GM18499 (cell line): ENCODE results near the gene MORN1.

Experiments used
- ATAC-seq: cut with Tn5 transposase; IDR thresholded peaks from one replicate; pipeline ENCODE4 v1.9.1; 2021; ENCODE audit warnings: moderate number of reproducible peaks; ENCODE audit not compliant: insufficient read depth, unreplicated experiment

MORN1 gene

DNA sequence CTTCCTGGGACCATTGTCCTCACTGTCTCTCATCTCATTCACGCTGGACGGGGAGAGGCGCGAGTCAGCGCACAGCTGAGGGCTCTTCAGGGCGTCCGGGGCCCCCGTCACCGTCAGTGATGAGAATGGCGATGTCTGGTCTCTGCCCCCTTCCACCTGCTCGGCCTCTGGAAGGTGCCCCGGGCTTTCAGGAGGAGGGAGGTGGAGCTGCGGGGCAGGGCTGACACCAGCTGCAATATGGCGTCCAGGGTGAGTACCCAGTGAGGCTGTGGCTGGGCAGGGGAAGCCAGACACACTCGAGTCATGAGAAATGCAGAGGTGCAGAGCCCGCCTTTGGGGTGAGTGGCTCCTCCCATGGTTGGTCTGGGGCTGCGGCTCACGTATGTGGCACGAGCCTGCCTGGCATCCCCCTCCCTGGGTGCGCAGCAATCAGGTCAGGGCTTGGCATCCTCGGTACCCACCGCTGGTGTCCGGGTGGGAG lies 15.1 kb downstream of the MORN1 start:
- no peak for ATAC-seq

DNA sequence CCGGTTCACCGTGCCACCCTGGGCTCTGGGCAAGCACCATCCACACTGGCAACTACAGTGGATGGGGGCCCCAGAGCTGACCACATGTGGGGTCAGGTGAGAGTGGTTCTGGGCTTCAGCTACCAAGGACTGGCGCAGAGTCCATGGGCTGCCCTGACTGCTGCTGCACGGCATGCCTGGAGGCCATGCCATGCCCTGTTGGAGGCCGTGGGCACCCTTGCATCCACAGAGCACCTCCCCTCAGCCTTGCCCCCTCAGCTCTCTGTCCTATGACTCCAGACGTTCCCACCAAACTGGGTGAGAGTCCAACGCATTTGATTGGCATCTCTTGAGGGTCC lies 15.5 kb downstream of the MORN1 start:
- ATAC-seq = no peak

DNA sequence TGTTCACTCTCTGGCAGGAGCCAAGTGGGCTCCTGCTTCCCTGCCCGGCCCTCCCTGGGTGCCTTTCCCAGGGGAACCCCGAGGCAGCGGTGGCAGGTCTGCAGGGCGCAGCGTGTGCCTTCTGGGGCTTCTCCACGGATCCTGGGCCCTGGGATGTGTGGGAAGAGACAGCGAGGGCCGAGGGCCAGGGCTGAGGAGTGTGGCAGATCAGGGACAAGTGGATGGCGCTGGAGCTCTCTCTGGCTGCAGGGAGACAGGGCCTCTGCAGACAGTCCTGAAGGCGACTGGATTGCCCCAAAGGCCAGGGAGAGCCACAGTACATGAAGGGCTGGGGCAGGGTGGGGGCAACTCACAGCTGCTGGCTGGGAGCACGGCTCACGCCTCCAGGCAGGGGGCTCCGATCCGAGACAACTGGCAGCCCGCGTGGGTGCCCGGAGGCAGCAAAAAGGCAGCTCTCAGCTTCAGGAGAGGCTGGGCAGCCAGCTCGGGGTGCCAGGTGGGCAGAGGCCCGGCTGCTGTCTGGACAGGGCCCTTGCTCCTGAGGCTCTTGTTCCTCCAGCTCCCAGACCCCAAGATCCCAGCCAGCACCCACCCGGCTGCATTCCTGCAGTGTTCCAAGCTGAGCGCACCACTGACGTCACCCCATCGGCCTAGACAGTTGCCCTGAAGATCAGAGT lies 16.0 kb downstream of the MORN1 start:
- no peak for ATAC-seq

DNA sequence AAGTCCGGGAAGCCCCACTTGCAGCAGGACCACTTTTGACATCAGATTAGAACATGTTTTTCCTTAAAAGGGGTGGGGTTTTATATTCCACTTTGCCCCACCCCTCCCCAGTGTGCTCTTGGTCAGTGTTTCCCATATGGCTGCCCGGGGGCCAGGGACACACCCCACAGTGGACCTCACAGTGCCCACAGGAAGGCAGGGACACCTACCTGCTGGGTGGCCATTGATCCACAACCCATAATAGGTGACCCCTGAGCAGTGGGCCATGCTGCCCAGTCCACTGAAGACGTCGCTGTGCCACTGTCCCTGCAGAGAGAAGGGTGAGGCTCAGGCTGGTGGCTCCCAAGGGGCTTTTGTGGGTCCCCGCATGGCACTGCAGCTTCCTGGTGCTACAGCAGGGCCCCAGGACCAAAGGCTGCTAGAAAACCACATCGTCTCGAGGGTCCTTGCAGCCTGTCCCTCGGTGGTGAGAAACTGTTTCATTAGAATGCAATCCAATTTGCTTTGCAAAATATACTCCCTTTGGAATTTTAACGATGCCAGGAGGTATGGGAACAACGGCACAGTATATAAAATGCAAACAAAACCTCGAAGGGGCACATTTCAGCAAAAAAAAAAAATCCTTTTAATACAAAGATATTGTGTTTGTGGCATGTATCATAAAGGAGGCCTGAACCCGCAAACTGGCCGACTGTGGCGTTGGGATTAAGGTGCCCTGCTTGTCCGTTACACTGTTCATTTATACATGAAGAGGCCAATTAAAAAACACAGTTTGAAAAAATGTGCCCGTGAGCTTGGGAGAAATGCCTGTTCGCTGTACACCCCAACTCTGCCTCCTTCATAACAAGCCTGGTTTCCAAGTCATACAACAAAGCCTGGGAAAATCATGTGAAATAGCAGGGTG lies 16.9 kb downstream of the MORN1 start:
- no peak for ATAC-seq

DNA sequence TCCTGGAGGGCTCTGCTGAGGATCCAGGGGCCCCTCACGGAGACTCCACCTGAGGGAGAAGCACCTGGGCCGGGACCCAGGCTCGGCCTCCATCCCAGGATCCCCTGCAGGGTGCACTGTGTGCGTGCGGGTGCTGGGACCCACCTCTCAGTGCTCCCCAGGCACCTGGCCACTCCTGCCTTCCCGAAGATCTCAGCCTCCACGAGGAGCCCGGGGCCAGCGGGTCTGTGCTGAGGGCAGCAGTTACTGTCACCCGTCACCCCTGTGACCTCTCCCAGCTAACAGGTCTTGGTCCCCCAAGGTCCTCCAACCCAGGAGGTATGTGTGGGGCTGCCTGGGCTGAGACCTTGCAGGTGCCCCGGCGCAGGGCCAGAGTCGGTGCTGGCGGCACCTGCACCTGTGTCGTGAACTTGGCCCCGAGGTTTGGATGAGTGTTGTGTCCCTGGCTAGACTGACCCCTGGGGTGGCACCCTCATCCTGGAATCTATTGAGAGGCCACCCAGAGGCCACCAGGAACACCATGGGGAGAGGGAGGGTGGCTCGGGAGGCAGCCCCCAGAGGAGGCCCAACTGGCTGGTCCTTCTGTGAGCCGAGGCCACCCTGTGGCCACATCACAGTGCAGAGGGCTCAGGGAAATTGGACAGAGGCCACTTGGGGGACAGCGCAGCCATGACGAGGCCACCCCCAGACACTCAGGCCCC lies 17.7 kb downstream of the MORN1 start:
- ATAC-seq = no peak

DNA sequence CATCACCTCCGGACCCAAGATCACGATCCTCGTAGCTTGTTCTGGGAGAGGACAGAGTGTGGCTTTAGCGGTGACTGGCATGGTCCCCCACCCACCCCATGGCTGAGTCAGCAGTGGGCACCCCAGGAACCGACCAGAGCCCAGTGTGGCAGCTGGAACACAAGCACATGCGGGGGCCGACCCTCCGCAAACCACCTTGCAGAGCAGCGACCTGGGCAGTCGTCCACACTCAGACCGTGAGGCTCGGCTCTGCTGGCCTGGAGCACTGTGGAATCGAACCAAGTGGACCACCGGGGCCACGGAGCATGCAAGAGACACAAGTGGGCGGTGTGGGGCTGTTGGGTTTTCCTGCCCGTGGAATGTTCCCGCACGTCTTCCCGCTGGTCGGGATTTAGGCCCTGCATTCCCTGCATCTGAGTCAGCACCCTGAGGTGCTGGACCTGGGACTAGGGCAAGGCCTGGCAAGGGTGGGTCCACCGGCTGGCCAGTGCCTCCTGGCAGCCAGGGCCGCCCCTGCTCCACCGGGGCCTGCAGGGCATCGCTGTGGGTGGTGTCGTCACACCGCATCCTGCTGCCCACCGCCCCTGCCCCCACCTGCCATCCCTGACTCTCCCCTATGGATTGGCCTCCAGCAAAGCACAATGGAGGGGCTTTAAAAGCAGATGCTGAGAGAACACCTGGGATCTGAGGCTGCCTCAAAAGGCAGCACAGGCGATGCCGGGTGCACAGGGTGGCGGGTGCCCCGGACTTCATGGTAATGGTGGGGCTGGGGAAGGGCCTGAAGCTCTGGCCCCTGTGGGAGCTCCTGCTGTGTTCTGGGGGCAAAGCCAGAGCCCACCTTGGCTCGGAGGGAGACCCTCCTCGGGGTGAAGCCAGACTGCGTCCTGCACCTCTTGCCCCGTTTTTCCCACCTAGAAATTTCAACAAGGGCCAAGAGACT lies 18.5 kb downstream of the MORN1 start:
- no peak for ATAC-seq

DNA sequence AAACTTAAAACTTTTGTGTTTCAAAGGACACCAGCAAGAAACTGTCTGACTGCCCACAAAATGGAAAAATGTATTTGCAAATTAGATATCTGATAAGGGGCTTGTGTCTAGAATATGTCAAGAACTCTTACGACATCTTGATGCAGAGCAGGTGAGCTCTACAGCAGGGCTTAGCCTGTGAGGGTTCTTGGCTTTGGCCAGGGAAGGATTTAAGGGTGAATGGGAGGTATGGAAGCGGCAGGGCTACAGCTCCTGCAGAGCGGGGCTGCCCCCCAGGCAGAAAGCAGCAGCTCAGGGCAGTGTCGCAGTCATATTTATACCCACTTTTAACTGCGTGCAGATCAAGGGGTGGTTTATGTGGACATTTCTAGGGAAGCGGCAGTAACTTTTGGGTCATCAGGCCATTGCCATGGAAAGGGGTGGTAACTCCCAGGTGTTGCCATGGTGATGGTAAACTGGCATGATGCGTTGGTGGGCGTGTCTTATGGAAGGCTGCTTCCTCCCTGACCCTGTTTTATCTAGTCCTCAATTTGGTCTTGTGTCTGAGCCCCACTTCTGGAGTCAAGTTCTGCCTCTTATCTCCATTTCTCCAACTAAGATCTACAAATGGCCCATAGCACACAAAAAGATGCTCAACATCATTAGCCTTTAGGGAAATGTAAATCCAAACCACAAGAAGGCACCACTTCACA lies 23.2 kb downstream of the MORN1 start:
- ATAC-seq = no peak

DNA sequence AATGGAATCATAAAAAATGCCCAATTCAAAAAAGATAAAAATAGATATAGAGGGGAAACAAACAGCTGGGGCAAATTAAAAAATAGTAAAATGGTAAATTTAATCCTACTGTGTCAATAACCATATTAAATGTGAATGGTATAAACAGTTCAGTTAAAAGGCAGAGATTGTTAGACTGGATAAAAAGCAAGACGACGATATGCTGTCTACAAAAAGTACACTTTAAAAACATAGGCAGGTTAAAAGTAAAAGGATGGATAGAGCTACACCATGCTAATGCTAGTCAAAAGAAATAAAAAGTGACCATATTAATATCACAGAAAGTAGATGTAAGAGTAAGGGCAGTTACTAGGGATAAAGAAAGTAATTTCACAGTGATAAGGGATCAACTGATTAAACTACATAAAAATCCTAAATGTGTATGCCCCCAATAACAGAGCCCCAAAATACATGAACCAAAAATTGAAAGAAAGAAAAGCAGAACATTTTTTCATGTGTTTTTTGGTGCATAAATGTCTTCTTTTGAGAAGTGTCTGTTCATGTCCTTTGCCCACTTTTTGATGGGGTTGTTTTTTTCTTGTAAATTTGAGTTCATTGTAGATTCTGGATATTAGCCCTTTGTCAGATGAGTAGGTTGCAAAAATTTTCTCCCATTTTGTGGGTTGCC lies 27.4 kb downstream of the MORN1 start:
- no peak for ATAC-seq

DNA sequence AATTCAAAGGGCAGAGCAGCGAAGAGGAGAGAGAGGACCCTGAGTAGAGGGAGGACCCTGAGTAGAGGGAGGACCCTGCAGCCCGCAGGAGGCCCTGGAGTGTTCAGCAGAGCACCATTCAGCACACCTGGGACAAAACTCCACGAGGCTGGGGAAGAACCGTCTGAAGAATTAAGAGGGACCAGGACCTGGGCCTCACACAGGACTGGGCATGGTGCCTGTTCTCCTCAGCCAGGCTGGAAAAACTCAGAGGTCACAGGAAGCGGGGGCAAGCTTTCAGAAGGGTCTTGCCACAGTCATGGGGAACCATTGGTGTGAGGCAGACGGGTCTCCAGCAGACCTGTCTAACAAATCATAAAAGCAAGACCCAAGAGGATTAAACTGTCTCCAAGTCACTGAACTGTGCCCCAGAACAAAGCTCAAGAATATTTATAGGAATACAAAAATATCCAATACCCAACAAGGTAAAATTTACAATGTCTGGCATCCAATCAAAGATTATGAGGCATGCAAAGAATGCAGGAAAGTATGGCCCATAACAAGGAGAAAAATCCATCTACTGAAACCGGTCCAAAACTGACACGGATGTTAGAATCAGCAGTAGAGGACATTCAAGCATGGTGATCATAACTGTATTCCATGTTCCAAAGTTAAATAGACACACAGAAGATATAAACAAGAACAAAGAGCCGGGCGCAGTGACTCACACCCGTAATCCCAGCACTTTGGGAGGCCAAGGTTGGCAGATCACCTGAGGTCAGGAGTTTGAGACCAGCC lies 30.6 kb downstream of the MORN1 start:
- ATAC-seq = no peak

DNA sequence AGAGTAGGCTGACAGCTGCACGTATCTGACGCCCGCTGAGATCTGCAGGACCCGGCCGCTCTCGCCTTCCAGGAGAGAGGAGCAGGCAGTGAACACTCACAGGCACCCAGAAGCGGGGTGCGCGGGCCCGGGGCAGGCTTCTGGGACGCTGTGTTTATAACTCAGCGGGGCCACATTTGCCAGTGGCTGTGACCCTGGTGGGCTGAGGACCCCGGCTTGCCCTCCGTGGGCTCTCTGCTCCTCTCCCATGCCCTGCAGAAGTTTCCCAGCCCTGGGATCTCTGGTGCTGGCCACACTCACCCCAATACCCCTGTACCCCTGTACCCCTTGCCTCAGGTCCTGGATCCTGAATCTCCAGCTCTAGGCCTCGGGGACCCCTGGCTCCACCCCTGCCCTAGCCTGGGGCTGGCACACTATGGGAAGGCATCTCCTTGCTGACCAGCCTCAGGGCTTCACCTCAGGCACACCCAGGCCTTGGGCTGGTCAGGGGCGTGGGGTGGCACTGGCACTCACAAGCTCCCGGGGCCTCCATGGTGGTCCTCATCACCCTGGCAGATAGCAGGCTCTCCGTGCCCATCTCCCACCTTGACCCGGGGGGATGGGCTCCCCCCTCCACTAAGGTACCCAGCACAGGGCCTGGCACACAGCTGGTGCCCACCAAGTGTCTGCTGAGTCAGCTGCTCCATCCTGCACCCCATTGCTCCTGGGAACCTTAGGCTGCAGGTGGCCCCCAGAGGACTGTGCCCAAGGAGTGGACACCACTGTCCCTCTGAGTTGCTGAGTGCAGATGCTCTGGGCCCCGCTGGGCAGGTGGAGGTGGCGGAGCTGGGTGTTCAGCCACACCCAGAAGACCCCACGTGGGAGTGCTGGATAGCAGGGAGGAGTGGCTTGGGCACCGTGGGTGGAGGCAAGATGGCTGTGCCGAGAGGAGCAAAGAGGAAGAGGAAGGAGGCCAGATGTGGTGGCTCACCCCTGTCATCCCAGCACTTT lies 32.4 kb downstream of the MORN1 start:
- ATAC-seq = no peak

DNA sequence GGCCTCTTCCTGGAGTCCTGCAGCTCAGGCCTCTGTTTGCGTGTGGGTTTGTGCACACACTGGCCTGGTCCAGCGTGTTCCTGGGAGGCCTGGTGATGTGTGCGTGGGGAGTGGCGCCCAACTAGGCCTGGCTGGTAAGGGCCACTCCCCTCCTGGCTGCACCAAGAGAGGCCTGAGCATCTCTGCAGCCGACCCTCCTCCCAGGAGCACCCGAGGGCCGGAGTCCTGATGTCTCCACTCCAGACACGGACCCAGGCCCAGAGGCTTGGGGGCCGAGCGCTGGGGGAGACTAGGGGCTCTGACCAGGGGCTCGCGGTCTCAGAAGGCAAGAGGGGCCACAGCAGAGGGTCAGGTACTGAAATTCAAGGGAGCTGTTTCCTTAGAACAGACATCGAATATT lies 33.3 kb downstream of the MORN1 start:
- ATAC-seq = no peak

DNA sequence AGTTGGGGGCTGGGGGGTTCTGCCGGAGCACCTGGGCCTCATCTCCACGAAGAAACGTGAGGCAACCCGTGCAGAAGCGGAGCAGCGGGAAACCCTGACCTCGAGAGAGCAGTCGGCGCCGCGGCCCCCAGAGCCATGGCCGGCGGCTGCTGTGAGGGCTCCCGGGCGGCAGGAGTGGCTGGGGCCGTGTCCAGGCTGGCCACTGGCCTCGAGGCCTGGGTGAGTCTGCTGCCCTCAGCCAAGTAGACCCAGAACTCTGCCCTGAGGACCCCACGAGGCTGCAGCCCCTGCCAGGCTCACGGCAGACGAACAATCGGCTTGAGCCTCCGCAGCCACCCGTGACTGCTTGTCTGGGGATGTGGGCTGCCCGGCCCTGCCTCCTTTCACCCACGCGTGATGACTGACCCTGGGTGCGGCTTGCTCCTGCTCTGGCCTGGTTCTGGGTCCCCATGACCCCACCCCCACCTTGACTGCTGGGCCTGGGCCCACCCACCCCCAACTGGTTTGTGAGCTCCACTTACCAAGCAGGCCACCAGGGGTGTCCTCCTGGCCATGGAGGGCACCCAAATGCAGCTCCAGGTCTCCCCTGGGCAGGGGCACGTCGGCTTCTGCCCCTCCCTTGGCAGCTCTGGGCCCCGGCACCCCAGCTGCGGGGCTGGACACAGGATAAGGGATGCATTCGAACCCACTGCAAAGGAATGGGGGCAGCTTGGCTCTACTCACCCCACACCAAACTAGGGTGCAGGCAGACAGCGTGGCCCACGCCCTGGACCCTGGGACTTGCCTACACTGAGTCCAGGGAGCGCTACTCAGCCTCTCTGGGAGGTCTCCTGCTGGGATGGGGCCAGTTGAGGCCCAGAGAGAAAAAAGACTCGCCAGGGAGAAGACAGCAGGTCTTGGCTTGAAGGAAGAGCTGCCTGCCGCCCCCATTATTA lies 34.2 kb downstream of the MORN1 start:
- ATAC-seq = no peak

DNA sequence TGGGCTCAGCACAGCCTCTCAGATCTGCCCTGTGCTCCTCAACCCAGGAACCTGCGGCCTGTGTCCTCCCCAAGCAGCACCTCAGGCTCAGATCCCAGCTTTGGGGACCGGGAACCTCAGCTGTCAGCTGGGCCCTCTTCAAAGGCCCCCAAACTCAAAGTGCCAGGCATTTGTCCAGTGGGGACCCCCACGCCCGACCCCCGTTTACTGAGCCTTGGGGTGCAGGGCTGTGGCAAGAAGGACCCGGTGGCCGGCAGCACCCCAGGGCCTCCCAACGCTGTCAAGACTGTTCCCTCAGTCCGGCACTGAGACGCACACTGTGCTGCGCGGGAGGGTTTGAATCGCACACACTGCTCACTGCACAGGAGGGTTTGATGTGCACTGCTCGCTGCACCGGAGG lies 35.0 kb downstream of the MORN1 start:
- no peak for ATAC-seq

DNA sequence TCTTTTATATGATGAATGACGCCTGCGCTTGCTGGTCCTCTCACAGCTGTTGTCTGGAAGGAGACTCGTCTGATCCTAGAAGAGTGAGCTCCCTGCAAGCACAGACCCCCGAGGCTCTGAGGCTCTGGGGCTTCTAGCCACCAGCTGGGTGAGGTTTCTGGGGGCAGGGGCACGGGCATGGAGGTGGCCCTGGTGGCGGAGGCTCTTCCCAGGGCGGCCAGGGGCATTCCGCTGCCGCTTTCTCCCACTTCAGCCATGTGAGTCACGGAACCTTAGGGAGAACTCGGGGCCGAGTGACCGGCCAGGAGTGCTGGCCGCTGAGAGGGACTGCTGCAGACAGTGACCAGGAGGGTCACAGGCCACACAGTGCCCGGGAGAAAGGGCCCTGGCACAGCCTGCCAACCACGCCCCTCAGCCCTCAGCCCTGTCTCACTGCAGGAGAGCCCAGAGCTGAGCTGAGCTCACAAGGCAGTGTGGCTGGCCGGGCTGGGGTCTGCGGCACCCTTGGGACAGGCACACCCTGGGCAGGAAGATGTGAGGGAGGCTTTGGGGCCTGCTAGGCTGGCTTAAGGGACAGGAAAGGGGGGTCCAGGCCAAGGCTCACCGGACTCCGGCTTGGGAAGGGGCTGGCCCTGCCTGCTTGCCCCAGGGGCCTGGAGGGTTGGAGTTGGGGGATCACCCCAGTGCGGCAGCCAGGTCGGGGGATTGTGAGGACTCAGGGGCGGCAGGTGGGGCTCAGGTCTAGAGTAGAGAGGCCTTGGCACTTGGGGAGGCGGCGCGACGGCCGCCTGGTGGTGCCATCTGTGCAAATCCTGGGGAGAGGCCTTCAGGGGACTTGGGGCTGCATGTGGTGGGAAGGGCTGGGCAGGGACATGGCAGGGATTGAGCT lies 35.7 kb downstream of the MORN1 start:
- ATAC-seq = no peak
